ENCODE measurements around the gene SHANK1. TPM values are rescaled to one million over a fixed set of nuclear protein-coding genes. Genes with fewer than 3 reads are reported as not detected.
A peak's percentile ranks its signal among the peaks of the same experiment; 100 is the strongest.

Gene SHANK1
- total RNA-seq, 1 donor from 2014 or later = 0.40 TPM

GRCh38 chr19:50702158-50702870 is 17.3 kb downstream of the SHANK1 start:
- intact Hi-C loops (cut with DNase I) = no loop called here
- ATAC-seq (ENCODE audit: poor library complexity) (no peak), DNase-seq (no peak)

DNA sequence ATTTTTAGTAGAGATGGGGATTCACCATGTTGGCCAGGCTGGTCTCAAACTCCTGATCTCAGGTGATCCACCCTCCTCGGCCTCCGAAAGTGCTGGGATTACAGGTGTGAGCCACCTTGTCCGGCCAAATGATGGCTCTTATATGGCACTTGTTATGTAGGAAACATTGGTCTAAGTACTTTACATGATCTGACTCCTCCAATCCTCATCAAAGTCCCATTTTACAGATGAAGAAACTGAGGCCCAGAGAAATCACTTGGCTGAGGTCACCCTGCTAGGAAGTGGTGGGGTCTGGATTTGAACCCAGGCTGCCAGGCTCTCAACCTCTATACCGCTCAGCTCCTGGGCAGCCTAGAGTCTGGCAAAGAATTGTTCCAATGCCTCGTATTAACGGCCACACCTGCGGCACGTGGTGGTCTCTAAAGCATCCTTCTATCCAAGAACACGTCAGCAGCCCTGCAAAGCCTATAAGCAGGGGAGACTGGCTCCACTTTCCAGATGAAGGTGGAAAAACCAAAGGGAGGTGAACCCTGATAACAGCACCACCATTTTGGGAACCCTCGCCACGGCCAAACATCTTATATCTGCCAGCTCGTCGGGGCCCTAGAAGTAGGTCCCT is 18.1 kb downstream of the SHANK1 start:
- intact Hi-C loops (cut with DNase I) = no loop called here
- ATAC-seq (ENCODE audit: poor library complexity) (no peak), DNase-seq (no peak)

DNA sequence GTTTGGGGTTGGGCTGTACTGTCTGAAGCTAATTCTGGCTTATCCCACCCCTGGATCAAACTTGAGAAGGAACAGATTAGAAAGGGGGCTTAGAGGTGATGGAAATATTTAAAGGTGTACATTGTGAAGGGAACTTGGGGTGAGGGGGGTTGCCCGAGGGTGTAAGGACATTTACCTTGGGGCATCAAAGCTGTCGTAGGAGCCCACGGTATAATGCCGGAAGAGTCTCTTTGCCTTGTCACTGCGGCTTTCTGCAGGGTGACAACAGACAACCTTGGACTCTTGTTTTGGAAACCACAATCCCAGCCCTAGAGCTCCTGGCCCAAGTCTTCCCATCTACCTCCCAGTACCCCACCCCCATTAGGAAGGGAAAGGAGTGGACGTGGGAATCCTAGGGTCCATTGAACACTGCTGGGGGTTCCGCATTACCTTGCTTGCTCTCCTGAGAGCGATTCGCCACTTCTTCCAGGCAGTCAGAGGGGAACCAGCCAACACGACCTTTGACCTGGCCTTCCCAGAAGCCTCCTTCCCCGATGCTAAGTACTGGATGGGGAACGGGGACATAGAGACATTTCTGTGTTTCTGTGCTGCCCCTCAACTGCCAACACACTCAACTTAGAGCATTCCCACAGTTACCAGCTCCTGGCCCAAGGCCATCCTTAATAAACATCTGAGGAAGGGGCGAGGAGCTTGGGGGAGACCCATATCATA is 22.0 kb downstream of the SHANK1 start:
- ATAC-seq (ENCODE audit: poor library complexity) = no peak
- intact Hi-C loops (cut with DNase I) = no loop called here
- DNase-seq = no peak

DNA sequence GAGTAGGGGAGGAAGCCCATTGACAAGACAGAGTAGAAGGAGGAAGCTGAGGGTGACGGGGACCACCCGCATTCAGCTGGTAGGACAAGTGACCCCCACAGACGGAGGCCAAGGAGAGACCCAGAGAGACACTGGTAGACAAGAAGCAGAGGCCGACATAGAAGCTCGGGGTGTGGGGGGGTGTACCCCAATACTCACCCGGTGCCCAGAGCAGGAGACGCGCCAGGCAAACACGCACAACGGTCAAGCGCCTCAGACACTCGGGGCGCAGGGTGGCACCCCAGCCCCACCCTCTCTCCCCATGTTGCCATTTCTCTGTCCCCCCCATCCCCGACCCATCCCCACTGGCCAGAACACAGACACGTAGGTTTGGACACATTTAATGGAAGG is 23.5 kb downstream of the SHANK1 start:
- no peak for DNase-seq
- ATAC-seq (ENCODE audit: poor library complexity) = no peak
- intact Hi-C loops (cut with DNase I) = no loop called here

- ATAC-seq (ENCODE audit: poor library complexity) (peak; percentile 49), DNase-seq (no peak)
- intact Hi-C loops (cut with DNase I) = no loop called here
Measured at GRCh38 chr19:50695251-50696093, 24.1 kb downstream of the SHANK1 start.

- intact Hi-C loops (cut with DNase I) = no loop called here
- no peak for DNase-seq
- ATAC-seq (ENCODE audit: poor library complexity) = no peak
Measured at GRCh38 chr19:50694815-50695145, 24.8 kb downstream of the SHANK1 start.

GRCh38 chr19:50693064-50693975 is 26.3 kb downstream of the SHANK1 start:
- intact Hi-C loops (cut with DNase I) = no loop called here
- DNase-seq (no peak), ATAC-seq (ENCODE audit: poor library complexity) (no peak)

DNA sequence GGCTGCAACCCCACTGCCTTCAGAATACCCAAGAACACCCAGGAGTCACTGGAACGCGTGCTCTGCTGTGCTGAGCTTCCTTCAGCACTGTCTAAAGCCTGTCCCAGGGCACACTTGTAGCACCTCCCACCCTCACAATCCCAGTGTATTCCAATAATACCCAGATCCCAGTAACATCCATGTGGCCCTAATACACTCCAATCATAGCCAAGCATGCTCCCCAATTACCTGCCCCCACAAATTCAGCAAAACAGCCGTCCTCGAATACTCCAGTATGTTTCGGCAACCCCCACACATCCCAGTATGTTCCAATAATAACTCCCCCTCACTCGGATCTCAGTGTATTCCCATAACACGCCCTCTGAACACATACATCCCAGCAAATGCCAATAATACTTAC is 29.2 kb downstream of the SHANK1 start:
- intact Hi-C loops (cut with DNase I) = no loop called here
- DNase-seq = no peak
- no peak for ATAC-seq (ENCODE audit: poor library complexity)

GRCh38 chr19:50688766-50689165 is 30.8 kb downstream of the SHANK1 start:
- intact Hi-C loops (cut with DNase I) = no loop called here
- ATAC-seq (ENCODE audit: poor library complexity) (no peak), DNase-seq (no peak)

DNA sequence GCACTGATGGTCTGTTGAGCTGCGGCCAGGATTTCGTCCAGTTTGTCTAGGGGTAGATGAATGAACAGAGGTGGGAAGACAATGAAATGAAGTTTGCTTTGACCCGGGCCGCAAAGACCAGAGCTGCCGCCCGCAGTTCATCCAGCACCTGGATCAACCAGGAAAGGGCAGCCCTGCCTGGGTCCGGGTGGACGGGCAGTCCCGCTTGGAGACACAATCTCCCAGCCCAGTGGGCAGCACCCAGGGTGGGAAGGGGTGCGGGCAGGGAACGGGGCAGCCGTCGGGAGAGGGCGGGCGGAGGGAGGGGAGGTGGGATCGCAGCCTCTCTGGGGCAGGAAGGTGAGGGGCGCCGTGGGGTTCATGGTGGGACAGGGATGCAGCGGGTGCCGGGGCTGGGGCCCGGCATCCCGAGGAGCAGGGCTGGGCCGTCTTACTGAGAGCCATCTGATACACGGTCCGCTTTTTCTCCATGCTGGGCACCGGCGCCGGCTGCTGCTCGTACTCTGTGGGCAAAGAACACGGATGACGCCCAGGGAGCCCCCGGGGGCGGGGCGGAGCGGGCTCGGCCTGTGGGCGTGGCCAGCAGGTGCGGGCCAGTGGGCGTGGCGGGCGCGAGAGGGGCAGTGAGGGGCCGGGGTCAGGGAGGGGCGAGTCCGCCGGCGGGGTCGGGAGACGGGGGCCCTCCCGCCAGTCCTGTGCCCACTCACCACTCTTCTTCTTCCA is 33.1 kb downstream of the SHANK1 start:
- DNase-seq (no peak), ATAC-seq (ENCODE audit: poor library complexity) (no peak)
- intact Hi-C loops (cut with DNase I) = no loop called here

DNA sequence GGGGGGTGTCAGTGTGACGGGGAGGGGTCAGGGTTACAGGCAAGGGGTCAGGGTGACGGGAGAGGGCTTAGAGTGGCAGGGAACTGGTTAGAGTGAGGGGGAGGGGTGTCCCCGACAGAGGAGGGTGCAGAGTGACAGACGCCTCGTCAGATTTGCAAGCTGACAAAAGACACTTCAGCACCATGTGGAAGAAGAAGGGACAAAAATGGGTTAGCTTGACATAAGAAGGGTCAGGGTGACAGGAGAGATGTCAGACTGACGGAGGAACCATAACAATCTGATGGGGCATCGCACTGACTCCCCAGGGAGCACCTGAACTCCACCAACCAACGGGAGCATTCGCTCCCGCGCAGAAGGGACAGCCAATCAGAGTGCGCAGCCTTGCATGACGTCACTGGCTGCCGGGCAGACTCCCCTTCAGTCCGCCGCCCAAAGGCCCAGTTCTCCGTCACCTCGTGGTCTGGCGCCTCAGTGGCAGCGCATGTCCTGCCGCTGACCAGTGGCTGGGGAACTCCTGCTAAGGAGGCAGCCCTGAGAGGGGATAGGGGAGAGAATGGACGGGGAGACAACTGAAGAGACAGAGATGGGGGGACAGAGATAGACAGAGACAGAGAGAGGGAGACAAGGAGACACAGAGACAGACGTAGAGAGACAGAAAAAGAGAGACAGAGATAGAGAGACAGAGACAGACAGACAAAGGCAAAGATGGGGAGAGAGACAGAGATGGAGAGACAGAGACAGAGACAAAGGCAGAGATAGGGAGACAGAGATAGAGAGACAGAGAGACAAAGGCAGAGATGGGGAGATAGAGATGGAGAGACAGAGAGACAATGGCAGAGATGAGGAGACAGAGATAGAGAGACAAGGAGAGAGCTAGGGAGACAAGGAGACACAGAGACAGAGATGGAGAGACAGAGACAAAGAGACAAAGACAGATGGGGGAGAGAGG is 40.2 kb downstream of the SHANK1 start:
- ATAC-seq (ENCODE audit: poor library complexity) (peak; percentile 95), DNase-seq (peak; percentile 88)
- intact Hi-C loops (cut with DNase I) = loop anchor here (10.0 kb wide), 1 partner anchor 105 kb away; no protein-coding TSS in a partner anchor

DNA sequence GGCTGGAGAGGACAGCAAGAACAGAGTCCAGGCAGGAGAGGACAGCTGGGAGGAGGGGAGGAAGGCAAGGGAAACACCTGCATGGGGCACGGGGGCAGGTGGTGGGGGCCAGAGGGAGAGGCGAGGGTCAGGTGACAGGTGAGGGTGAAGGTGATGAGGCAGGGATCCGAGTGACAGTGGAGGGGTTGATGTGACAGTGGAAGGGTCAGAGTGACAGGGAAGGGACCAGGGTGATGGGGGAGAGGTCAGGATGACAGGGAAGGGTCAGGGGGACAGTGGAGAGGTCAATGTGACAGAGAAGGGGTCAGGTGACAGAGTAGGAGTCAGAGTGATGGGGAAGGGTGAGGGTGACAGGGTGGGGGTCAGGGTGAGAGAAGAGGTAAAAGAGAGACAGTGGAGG is 41.3 kb downstream of the SHANK1 start:
- ATAC-seq (ENCODE audit: poor library complexity) (no peak), DNase-seq (no peak)
- intact Hi-C loops (cut with DNase I) = loop anchor here (10.0 kb wide), 1 partner anchor 106 kb away; no protein-coding TSS in a partner anchor

- DNase-seq = no peak
- intact Hi-C loops (cut with DNase I) = loop anchor here (10.0 kb wide), 1 partner anchor 107 kb away; no protein-coding TSS in a partner anchor
Measured at GRCh38 chr19:50677636-50678035, 42.0 kb downstream of the SHANK1 start.

GRCh38 chr19:50676625-50677197 is 42.9 kb downstream of the SHANK1 start:
- ATAC-seq (ENCODE audit: poor library complexity) (no peak), DNase-seq (no peak)
- intact Hi-C loops (cut with DNase I) = loop anchor here (10.0 kb wide), 1 partner anchor 108 kb away; no protein-coding TSS in a partner anchor

More at GRCh38 chr19:50677636-50678035, 42.0 kb downstream of the SHANK1 start:
- no peak for ATAC-seq (ENCODE audit: poor library complexity)

DNA sequence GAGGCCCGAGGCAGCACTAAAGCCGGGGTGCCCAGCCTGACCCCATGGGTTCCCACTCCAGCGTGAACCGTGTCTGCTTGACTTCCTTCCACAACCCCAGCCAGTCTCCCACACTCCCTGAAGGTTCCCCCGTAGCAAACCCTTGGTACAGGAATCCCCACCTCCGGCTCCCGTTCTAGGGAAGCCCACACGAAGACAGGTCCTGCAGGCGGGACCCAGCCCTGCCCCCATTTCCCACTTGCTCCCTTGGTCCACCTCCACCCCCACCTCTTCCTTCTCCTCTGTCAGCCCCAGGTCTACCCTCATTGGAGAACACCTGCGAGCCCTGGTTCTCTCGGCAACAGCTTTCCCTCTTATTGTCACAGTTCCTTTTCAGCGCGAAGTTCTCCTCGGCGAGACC is 46.5 kb downstream of the SHANK1 start:
- ATAC-seq (ENCODE audit: poor library complexity) (no peak), DNase-seq (no peak)
- intact Hi-C loops (cut with DNase I) = loop anchor here (10.0 kb wide), 1 partner anchor 112 kb away; no protein-coding TSS in a partner anchor

DNA sequence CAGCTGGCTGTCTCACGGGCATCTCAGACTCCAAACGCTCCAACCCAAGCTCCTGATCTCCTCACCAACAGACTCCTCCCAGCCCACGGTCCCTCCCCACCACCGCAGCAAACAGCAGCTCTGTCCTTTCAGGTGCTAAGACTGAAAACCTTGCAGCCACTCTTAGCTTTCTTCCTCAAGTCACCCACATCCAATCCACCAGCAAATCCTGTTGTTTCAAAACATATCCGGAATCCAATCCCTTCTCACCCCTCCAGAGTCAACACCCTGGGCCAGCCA is 49.6 kb downstream of the SHANK1 start:
- DNase-seq = no peak
- intact Hi-C loops (cut with DNase I) = loop anchor here (10.0 kb wide), 1 partner anchor 115 kb away; no protein-coding TSS in a partner anchor
- no peak for ATAC-seq (ENCODE audit: poor library complexity)

Data from Right ventricle myocardium superior (tissue), 1 donor.